ENCODE results near the gene PIAS4. TPM values are rescaled to one million over a fixed set of nuclear protein-coding genes. Genes with fewer than 3 reads are reported as not detected.

PIAS4 gene
- total and polyA plus RNA-seq, 2 donors (not counting 3 experiments of a cell fraction or from before 2014, with no cell fraction given): 26.2 to 46.2 TPM

DNA sequence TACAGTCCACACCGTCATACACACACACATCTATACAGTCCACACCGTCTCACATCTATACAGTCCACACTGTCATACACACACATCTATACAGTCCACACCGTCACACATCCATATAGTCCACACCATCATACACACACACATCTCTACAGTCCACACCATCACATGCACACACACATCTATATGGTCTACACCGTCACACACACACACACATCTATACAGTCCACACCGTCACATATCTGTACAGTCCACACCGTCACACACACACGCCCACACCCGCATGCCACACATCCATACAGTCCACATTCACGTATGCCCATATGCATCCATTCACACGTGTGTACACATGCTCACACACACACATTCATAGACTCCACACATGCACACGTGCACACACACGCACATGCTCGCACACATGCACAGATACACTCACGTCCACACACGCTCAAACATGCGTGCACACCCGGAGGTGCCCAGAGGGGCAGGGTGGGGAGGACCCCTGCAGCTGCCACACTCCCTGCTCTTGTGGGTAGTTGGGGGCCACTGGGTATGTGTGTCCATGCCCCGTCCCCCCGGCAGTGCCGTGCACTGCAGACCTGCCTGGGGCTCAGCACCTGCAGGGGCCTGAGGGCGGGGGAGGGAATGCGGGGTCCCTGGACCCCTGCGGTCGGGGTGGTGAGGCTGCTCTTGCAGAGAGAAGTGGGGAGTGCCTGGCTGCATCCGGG is 29.2 kb downstream of the PIAS4 start:
- Histone ChIP-seq H3K79me2 (ENCODE audit: control insufficient read depth, insufficient read depth, low read length) (no peaks in the 10 kb centered on the region), H4K20me1 (replicated peaks; ENCODE audit: control insufficient read depth, extremely low read depth, insufficient read depth, low read length) (no peaks in the 10 kb centered on the region), H3K4me3 (replicated peaks in 1 of 3; ENCODE audit: insufficient read depth in 1 of 3, low read depth in 1 of 3, low read length in 3 of 3) (no peak overlapping the region), H3K9me1 (replicated peaks; ENCODE audit: control insufficient read depth, extremely low read depth, insufficient read depth, low read length) (no peaks in the 10 kb centered on the region), H3K9ac (replicated peaks; ENCODE audit: extremely low read depth, insufficient read depth, low read length) (no peak overlapping the region), H3K36me3 (ENCODE audit: control insufficient read depth in 2 of 2, extremely low read depth in 1 of 2, insufficient read depth in 2 of 2, low read length in 2 of 2) (peaks cover 4 to 29% of the 10 kb centered on the region in 2 experiments), H3K27me3 (ENCODE audit: control insufficient read depth in 2 of 2, insufficient read depth in 2 of 2, low read length in 2 of 2) (no peaks in the 10 kb centered on the region), H2AFZ (ENCODE audit: low read depth, low read length) (no peak overlapping the region), H3K9me3 (replicated peaks; ENCODE audit: control insufficient read depth, insufficient read depth, low read length) (no peaks in the 10 kb centered on the region), H3K27ac (ENCODE audit: insufficient read depth, low read depth, low read length) (no peak overlapping the region), H3K4me2 (ENCODE audit: insufficient read depth, low read length) (no peak overlapping the region), H3K4me1 (ENCODE audit: control insufficient read depth, extremely low read depth, insufficient read depth, low read length) (no peaks in the 10 kb centered on the region)
- CTCF ChIA-PET: no interaction called here
- POLR2A ChIA-PET: no interaction called here
- DNase-seq (ENCODE audit: low read depth, low spot score) (no peak), FAIRE-seq (no peak)
- intact Hi-C loops (cut with micrococcal nuclease): no loop called here
- no peak for TF ChIP-seq MYC (IDR thresholded peaks at IDR 0.05; ENCODE audit: low read depth, low read length)
- no peak for TF ChIP-seq POLR2A (IDR thresholded peaks at IDR 0.05; ENCODE audit: low read depth, low read length)
- TF ChIP-seq, protein P1, sequence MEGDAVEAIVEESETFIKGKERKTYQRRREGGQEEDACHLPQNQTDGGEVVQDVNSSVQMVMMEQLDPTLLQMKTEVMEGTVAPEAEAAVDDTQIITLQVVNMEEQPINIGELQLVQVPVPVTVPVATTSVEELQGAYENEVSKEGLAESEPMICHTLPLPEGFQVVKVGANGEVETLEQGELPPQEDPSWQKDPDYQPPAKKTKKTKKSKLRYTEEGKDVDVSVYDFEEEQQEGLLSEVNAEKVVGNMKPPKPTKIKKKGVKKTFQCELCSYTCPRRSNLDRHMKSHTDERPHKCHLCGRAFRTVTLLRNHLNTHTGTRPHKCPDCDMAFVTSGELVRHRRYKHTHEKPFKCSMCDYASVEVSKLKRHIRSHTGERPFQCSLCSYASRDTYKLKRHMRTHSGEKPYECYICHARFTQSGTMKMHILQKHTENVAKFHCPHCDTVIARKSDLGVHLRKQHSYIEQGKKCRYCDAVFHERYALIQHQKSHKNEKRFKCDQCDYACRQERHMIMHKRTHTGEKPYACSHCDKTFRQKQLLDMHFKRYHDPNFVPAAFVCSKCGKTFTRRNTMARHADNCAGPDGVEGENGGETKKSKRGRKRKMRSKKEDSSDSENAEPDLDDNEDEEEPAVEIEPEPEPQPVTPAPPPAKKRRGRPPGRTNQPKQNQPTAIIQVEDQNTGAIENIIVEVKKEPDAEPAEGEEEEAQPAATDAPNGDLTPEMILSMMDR (IDR thresholded peaks at IDR 0.05; ENCODE audit: extremely low read depth in 1 of 2, insufficient read depth in 1 of 2, low read depth in 1 of 2, low read length in 2 of 2): no peak
- BruUV-seq (replicated peaks): TSS peak; percentile 24
- dilution Hi-C loops (cut with MboI; ENCODE audit: extremely low pct_ligation_motif_present, low sequenced_read_pairs): no loop called here

DNA sequence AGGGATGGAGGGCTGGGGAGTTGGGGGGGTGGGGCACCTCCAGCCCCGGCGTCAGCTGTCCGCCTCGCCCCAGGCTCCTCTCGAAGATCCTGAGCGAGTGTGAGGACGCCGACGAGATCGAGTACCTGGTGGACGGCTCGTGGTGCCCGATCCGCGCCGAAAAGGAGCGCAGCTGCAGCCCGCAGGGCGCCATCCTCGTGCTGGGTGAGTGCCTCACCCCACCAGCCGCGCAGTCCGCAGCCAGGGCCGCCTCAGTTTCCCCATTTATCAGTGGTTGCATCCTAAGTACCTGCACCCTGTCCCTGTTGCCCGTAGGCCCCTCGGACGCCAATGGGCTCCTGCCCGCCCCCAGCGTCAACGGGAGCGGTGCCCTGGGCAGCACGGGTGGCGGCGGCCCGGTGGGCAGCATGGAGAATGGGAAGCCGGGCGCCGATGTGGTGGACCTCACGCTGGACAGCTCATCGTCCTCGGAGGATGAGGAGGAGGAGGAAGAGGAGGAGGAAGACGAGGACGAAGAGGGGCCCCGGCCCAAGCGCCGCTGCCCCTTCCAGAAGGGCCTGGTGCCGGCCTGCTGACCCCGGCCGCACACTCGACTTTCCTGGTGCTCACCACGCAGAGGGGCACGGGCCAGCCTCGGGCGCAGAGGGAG is 29.9 kb downstream of the PIAS4 start:
- Histone ChIP-seq H3K79me2 (ENCODE audit: control insufficient read depth, insufficient read depth, low read length) (no peaks in the 10 kb centered on the region), H3K9me3 (replicated peaks; ENCODE audit: control insufficient read depth, insufficient read depth, low read length) (no peaks in the 10 kb centered on the region), H2AFZ (ENCODE audit: low read depth, low read length) (no peak overlapping the region), H3K4me2 (ENCODE audit: insufficient read depth, low read length) (no peak overlapping the region), H3K9me1 (replicated peaks; ENCODE audit: control insufficient read depth, extremely low read depth, insufficient read depth, low read length) (no peaks in the 10 kb centered on the region), H3K4me3 (replicated peaks in 1 of 3; ENCODE audit: insufficient read depth in 1 of 3, low read depth in 1 of 3, low read length in 3 of 3) (no peak overlapping the region), H3K4me1 (ENCODE audit: control insufficient read depth, extremely low read depth, insufficient read depth, low read length) (no peaks in the 10 kb centered on the region), H3K9ac (replicated peaks; ENCODE audit: extremely low read depth, insufficient read depth, low read length) (no peak overlapping the region), H4K20me1 (replicated peaks; ENCODE audit: control insufficient read depth, extremely low read depth, insufficient read depth, low read length) (no peaks in the 10 kb centered on the region), H3K27ac (ENCODE audit: insufficient read depth, low read depth, low read length) (no peak overlapping the region), H3K27me3 (ENCODE audit: control insufficient read depth in 2 of 2, insufficient read depth in 2 of 2, low read length in 2 of 2) (no peaks in the 10 kb centered on the region), H3K36me3 (ENCODE audit: control insufficient read depth in 2 of 2, extremely low read depth in 1 of 2, insufficient read depth in 2 of 2, low read length in 2 of 2) (peaks cover 4 to 28% of the 10 kb centered on the region in 2 experiments)
- no peak for FAIRE-seq
- no peak for DNase-seq (ENCODE audit: low read depth, low spot score)
- CTCF ChIA-PET: no interaction called here
- POLR2A ChIA-PET: no interaction called here
- dilution Hi-C loops (cut with MboI; ENCODE audit: extremely low pct_ligation_motif_present, low sequenced_read_pairs): no loop called here
- TF ChIP-seq POLR2A (IDR thresholded peaks at IDR 0.05; ENCODE audit: low read depth, low read length): no peak
- no peak for TF ChIP-seq MYC (IDR thresholded peaks at IDR 0.05; ENCODE audit: low read depth, low read length)
- TF ChIP-seq GATA2 (IDR thresholded peaks at IDR 0.05; ENCODE audit: insufficient read depth, insufficient read length, low read depth, low read length): no peak
- TF ChIP-seq POLR2AphosphoS5 (IDR thresholded peaks at IDR 0.05; ENCODE audit: insufficient read depth, low read depth, low read length): peak; percentile 16
- TF ChIP-seq, protein P2, sequence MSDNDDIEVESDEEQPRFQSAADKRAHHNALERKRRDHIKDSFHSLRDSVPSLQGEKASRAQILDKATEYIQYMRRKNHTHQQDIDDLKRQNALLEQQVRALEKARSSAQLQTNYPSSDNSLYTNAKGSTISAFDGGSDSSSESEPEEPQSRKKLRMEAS (IDR thresholded peaks at IDR 0.05; ENCODE audit: insufficient read depth, insufficient read length): no peak
- no TSS peak for BruUV-seq (replicated peaks)
- intact Hi-C loops (cut with micrococcal nuclease): no loop called here
